Sigmoid colon (tissue), 4 donors: ENCODE measurements around the gene GDPGP1.

ENCODE experiments used
- POLR2AphosphoS5 ChIP-seq, 4 donors: sonication (generic); formaldehyde crosslinking; IDR thresholded peaks; one replicate each; pipeline ENCODE4 v1.6.1; 2017; ENCODE audit warnings: antibody characterized with exemption in 4 of 4
- TF ChIP-seq, protein P1 (sequence below), 4 experiments: fragments of 450-650 bp in 3 of 4; fragments of 200-600 bp in 1 of 4; IDR thresholded peaks; one replicate each; pipeline ENCODE4 v1.5.1; 2016 to 2019; ENCODE audit warnings: antibody characterized with exemption in 4 of 4, mild to moderate bottlenecking in 3 of 4, moderate library complexity in 2 of 4

DNA sequence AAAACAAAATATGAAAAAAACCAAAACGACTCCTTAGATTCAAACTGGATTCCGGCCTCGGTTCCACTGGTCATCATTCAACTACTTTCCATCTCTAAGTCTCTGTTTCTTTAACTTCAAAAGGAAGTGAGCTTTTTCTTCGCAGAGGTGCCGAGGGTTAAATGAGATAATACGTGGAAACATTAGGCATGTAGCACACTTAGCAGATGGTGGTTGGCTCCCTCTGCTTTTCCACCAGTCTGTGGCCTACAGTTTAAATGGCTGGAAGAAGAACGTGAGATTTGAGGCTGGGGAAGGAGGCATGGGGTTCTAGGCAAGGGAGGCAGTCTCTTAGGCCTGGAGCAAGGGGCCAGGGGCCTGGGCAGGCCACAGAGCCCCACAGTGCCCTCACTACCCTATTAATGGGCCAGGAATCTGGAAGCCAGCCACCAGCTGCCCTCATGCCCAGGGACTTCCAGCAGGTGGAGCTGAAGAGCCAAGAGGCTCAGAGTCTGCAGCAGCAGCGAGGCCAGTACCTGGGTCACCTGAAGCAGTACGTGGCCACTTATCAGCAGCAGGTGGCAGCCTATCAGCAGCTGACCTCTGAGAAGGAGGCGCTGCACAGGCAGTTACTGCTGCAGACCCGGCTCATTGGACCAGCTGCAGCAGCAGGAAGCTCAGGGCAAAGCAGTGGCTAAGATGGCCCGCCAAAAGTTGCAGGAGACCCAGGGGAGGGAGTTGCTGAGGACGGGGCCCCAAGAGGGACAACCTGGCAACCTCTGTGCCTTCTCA is 59.2 kb downstream of the GDPGP1 start:
- peak in 1 of 4 donors; percentile 38 for TF ChIP-seq POLR2AphosphoS5 (IDR thresholded peaks at IDR 0.05)
- TF ChIP-seq, protein P1, sequence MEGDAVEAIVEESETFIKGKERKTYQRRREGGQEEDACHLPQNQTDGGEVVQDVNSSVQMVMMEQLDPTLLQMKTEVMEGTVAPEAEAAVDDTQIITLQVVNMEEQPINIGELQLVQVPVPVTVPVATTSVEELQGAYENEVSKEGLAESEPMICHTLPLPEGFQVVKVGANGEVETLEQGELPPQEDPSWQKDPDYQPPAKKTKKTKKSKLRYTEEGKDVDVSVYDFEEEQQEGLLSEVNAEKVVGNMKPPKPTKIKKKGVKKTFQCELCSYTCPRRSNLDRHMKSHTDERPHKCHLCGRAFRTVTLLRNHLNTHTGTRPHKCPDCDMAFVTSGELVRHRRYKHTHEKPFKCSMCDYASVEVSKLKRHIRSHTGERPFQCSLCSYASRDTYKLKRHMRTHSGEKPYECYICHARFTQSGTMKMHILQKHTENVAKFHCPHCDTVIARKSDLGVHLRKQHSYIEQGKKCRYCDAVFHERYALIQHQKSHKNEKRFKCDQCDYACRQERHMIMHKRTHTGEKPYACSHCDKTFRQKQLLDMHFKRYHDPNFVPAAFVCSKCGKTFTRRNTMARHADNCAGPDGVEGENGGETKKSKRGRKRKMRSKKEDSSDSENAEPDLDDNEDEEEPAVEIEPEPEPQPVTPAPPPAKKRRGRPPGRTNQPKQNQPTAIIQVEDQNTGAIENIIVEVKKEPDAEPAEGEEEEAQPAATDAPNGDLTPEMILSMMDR (IDR thresholded peaks at IDR 0.05): peak in 3 of 4 experiments; percentile 63 to 84 (median 82)
